OCI-LY7 (cell line): ENCODE measurements around the gene MIB2. TPM values are rescaled to one million over a fixed set of nuclear protein-coding genes. Genes with fewer than 3 reads are reported as not detected.

Experiments
- BruUV-seq: library from RNA; stranded (reverse); fragments of 400-500 nt; replicated peaks from 2 replicates; lab custom pipeline; 2021; lab: Mats Ljungman, UMichigan
- CTCF ChIA-PET: fragments of 300-600 bp; sonication (Branson Sonifier 250); formaldehyde crosslinking; loops from one replicate; lab custom pipeline; 2022; ENCODE audit warnings: antibody characterized with exemption; ENCODE audit not compliant: unreplicated experiment; lab: Charles Lee
- POLR2A ChIA-PET: fragments of 300-600 bp; sonication (Branson Sonifier 250); formaldehyde crosslinking; loops from one replicate; lab custom pipeline; 2022; ENCODE audit warnings: antibody characterized with exemption; lab: Charles Lee
- DNase-seq: peaks from one replicate; pipeline ENCODE4 v3.0.0-alpha.2; 2015; ENCODE audit warnings: low spot score
- H2AFZ ChIP-seq: fragments of 200-600 bp; sonication (generic), shearing (Covaris generic); 2 replicates; pipeline ENCODE4 v1.6.1; 2014; ENCODE audit warnings: mild to moderate bottlenecking, antibody characterized with exemption, low read length, moderate library complexity
- H3K27ac ChIP-seq: fragments of 200-600 bp; sonication (generic); 2 replicates; pipeline ENCODE4 v1.5.1; 2014; ENCODE audit warnings: mixed run types, low read depth, mild to moderate bottlenecking, moderate library complexity, low read length, inconsistent platforms; ENCODE audit not compliant: poor library complexity, severe bottlenecking
- H3K36me3 ChIP-seq: fragments of 200-600 bp; sonication (generic); 2 replicates; pipeline ENCODE4 v1.6.1; 2014; ENCODE audit warnings: mild to moderate bottlenecking, antibody characterized with exemption, low read length, moderate library complexity, mixed read lengths; ENCODE audit not compliant: insufficient read depth
- H3K4me1 ChIP-seq: fragments of 200-600 bp; sonication (generic); 2 replicates; pipeline ENCODE4 v1.5.1; 2014; ENCODE audit warnings: mild to moderate bottlenecking, low read length; ENCODE audit not compliant: insufficient read depth, poor library complexity, severe bottlenecking
- H3K4me2 ChIP-seq: fragments of 200-600 bp; sonication (generic); 2 replicates; pipeline ENCODE4 v1.6.1; 2014; ENCODE audit warnings: mild to moderate bottlenecking, low read length
- H3K4me3 ChIP-seq: fragments of 200-600 bp; sonication (generic); 2 replicates; pipeline ENCODE4 v1.5.1; 2014; ENCODE audit warnings: mild to moderate bottlenecking, low read depth, low read length; ENCODE audit not compliant: poor library complexity, severe bottlenecking
- H3K79me2 ChIP-seq: fragments of 200-600 bp; sonication (generic); 2 replicates; pipeline ENCODE4 v1.6.1; 2016; ENCODE audit warnings: low read depth, mild to moderate bottlenecking, low read length, moderate library complexity, mixed read lengths; ENCODE audit not compliant: insufficient read depth
- H3K9me2 ChIP-seq: fragments of 200-600 bp; sonication (generic); 2 replicates; pipeline ENCODE4 v1.6.1; 2016; ENCODE audit warnings: mild to moderate bottlenecking, low read length, mixed read lengths; ENCODE audit not compliant: insufficient read depth
- H3K9me3 ChIP-seq: fragments of 200-600 bp; sonication (generic); 2 replicates; pipeline ENCODE4 v1.6.1; 2014; ENCODE audit warnings: mild to moderate bottlenecking, mixed run types, low read length, mixed read lengths
- H4K20me1 ChIP-seq: fragments of 200-600 bp; sonication (generic); 2 replicates; pipeline ENCODE4 v1.6.1; 2014; ENCODE audit warnings: mild to moderate bottlenecking, antibody characterized with exemption, low read length, moderate library complexity, mixed read lengths; ENCODE audit not compliant: insufficient read depth
- CTCF ChIP-seq: fragments of 200-600 bp; sonication (generic); conservative IDR thresholded peaks from 2 replicates; pipeline ENCODE4 v1.5.1; 2014; ENCODE audit warnings: mild to moderate bottlenecking, antibody characterized with exemption, low read length, moderate library complexity, mixed read lengths
- EZH2phosphoT487 ChIP-seq: fragments of 200-600 bp; sonication (generic); IDR thresholded peaks from 2 replicates; pipeline ENCODE4 v1.6.1; 2018; ENCODE audit warnings: low read depth, borderline replicate concordance, mild to moderate bottlenecking, mixed run types, antibody characterized with exemption, low read length, moderate library complexity, mixed read lengths
- intact Hi-C: fragments of 100-400 bp; cut with micrococcal nuclease; formaldehyde crosslinking; loops from one replicate; pipeline ENCODE4 v1.10.0; 2022; ENCODE audit not compliant: unreplicated experiment
- total RNA-seq, 2 experiments: library from RNA; depleted of rRNA in 1 of 2; stranded (reverse); fragments of >200 nt in 1 of 2; shearing (Covaris generic) in 1 of 2; gene quantifications; 2 replicates each; pipeline ENCODE4 v1.2.3, GENCODE V29; 2014 to 2022

MIB2 gene
- total RNA-seq, 2 experiments from 2014 or later = 54.0 to 64.9 TPM

- no peak overlapping the region for H3K4me2 ChIP-seq
- no peak for DNase-seq
- H2AFZ ChIP-seq = no peak overlapping the region
- intact Hi-C loops = no loop called here
- no peak for TF ChIP-seq CTCF
- TF ChIP-seq EZH2phosphoT487 = no peak
- no peaks in the 10 kb centered on the region for H3K9me3 ChIP-seq
- ChIA-PET CTCF (no interaction called here), POLR2A (no interaction called here)
- no peaks in the 10 kb centered on the region for H3K36me3 ChIP-seq
- no TSS peak for BruUV-seq
- no peaks in the 10 kb centered on the region for H3K9me2 ChIP-seq
- peaks cover 9% of the 10 kb centered on the region for H3K4me1 ChIP-seq
- H3K27ac ChIP-seq = no peak overlapping the region
- H3K4me3 ChIP-seq = no peak overlapping the region
- H4K20me1 ChIP-seq = no peaks in the 10 kb centered on the region; the same call in 1 of the 2 replicates
- no peaks in the 10 kb centered on the region for H3K79me2 ChIP-seq
Observed at GRCh38 chr1:1621173-1622009, 6.1 kb downstream of the MIB2 start.

- H4K20me1 ChIP-seq = no peaks in the 10 kb centered on the region; the same call in 1 of the 2 replicates
- intact Hi-C loops = no loop called here
- no peaks in the 10 kb centered on the region for H3K36me3 ChIP-seq
- CTCF ChIA-PET = no interaction called here
- H3K4me2 ChIP-seq = no peak overlapping the region
- H3K4me3 ChIP-seq = no peak overlapping the region
- H3K9me3 ChIP-seq = no peaks in the 10 kb centered on the region
- no peak overlapping the region for H2AFZ ChIP-seq
- POLR2A ChIA-PET = no interaction called here
- BruUV-seq = no TSS peak
- H3K9me2 ChIP-seq = no peaks in the 10 kb centered on the region
- H3K27ac ChIP-seq = no peak overlapping the region
- DNase-seq = no peak
- H3K4me1 ChIP-seq = peaks cover under 1% of the 10 kb centered on the region
- no peak for TF ChIP-seq EZH2phosphoT487
- no peak for TF ChIP-seq CTCF
- H3K79me2 ChIP-seq = no peaks in the 10 kb centered on the region
Observed at GRCh38 chr1:1622010-1622787, 6.9 kb downstream of the MIB2 start.
